ENCODE measurements around the gene TSEN54. TPM values are rescaled to one million over a fixed set of nuclear protein-coding genes. Genes with fewer than 3 reads are reported as not detected.

TSEN54 gene
- total RNA-seq, 1 donor from 2014 or later = 24.0 TPM

GRCh38 chr17:75558666-75559530 lies 42.6 kb downstream of the TSEN54 start:
- DNase-seq (ENCODE audit: low read depth) = no peak
- H3K4me3 ChIP-seq (ENCODE audit: low read depth, low read length) = no peak overlapping the region
- TF ChIP-seq, protein P1, sequence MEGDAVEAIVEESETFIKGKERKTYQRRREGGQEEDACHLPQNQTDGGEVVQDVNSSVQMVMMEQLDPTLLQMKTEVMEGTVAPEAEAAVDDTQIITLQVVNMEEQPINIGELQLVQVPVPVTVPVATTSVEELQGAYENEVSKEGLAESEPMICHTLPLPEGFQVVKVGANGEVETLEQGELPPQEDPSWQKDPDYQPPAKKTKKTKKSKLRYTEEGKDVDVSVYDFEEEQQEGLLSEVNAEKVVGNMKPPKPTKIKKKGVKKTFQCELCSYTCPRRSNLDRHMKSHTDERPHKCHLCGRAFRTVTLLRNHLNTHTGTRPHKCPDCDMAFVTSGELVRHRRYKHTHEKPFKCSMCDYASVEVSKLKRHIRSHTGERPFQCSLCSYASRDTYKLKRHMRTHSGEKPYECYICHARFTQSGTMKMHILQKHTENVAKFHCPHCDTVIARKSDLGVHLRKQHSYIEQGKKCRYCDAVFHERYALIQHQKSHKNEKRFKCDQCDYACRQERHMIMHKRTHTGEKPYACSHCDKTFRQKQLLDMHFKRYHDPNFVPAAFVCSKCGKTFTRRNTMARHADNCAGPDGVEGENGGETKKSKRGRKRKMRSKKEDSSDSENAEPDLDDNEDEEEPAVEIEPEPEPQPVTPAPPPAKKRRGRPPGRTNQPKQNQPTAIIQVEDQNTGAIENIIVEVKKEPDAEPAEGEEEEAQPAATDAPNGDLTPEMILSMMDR (conservative IDR thresholded peaks at IDR 0.05; ENCODE audit: low read depth, low read length) = no peak

DNA sequence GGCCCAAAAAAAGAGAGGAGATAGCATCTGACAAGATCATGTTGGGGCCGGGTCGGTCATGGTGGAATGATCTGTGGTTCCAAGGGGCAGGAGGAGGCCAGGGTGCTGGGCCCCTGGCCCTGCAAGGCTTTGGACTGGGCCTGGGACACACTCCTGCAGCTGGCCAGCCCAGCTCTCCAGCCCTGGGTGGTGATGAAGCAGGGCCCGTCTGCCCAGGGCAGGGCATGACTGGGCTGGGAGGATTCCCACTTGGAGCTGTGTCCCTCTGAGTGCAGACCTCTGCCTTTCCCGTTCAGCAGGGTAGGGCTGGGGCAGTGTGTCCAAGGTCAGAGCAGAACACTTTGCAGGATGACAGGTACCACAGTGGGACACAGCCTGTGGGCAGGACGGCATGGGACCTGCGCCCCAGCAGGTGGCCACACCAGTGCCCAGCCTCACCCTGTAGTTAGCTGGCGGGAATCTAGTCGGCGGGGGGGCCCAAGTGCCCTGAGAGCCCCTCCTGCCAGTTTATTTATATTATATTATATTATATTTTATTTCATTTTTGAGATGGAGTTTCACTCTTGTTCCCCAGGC lies 43.7 kb downstream of the TSEN54 start:
- no peak overlapping the region for H3K4me3 ChIP-seq (ENCODE audit: low read depth, low read length)
- no peak for DNase-seq (ENCODE audit: low read depth)
- TF ChIP-seq, protein P1 (conservative IDR thresholded peaks at IDR 0.05; ENCODE audit: low read depth, low read length) = no peak

DNA sequence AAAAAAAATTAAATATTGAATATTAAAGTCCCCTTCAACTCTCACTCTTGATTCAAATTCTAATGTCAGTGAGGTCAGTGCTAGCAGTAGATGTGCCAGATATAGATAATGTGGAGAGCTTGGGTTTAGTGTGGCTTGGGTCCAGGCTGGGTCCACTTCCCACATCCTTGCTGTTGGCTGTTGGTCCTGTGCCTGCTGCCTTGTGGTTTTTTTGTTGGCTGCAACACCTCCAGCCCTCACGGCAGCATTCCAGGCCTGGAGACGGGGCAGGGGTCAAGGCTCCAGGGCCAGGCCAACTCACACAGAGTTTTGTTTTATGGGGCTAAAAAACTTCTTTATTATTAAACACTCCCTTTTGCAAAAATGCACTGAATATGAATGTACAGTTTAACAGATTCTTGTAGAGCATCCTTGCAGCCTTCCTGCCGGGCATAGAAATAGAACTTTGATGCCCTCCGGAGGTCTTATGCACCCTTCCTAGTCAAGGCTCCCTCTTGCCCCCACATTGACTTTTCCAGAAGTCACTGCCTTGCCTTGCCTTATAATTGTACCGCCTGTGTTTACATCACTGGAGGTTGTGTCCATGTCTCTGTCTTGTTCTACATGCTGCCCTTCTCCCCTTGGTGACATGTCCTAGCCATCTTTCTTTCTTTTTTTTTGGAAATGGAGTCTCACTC lies 45.7 kb downstream of the TSEN54 start:
- H3K4me3 ChIP-seq (ENCODE audit: low read depth, low read length) = no peak overlapping the region
- no peak for DNase-seq (ENCODE audit: low read depth)
- TF ChIP-seq, protein P1 (conservative IDR thresholded peaks at IDR 0.05; ENCODE audit: low read depth, low read length) = peak; percentile 14

DNA sequence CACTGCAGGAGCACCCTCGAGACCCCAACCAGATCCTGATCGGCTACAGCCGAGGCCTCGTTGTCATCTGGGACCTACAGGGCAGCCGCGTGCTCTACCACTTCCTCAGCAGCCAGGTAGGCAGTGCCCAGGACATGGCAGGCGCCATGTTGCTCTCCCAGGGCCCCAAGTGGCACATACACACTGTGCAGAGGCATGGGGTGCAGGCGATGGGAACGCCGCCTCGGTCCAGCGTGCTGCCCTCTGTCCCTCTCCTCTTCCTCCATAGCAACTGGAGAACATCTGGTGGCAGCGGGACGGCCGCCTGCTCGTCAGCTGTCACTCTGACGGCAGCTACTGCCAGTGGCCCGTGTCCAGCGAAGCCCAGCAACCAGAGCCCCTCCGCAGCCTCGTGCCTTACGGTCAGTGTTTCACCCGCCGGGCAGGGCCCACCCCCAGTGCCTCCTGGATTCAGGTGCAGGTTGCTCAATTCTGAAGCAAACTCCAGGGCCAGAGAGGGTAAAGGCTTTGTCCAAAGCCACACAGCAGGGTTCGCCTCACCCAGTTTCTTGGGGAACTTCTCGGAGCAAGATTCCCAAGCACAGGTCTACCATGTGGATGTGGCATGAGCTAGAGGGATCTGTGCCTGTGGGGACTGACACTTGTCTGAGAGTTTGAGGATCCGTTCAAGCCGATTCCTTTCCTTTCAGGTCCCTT lies 46.9 kb downstream of the TSEN54 start:
- TF ChIP-seq, protein P1 (conservative IDR thresholded peaks at IDR 0.05; ENCODE audit: low read depth, low read length) = no peak
- no peak overlapping the region for H3K4me3 ChIP-seq (ENCODE audit: low read depth, low read length)
- no peak for DNase-seq (ENCODE audit: low read depth)

DNA sequence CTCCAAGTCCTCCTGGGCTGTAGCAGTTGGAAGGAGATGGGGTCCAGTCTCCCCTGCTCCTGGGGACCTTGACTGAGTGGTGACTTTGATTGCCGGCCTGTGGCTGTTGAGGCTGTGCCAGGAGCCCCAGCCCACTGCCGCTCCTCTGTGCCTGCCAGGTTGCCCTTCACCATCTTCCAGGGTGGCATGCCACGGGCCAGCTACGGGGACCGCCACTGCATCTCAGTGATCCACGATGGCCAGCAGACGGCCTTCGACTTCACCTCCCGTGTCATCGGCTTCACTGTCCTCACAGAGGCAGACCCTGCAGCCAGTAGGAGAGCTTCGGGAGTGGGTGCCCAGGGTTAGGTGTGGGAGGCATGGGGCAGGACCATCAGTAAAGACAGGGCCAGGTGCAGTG lies 47.9 kb downstream of the TSEN54 start:
- H3K4me3 ChIP-seq (ENCODE audit: low read depth, low read length) = no peak overlapping the region
- TF ChIP-seq, protein P1 (conservative IDR thresholded peaks at IDR 0.05; ENCODE audit: low read depth, low read length) = no peak
- no peak for DNase-seq (ENCODE audit: low read depth)

GRCh38 chr17:75565066-75565465 lies 48.7 kb downstream of the TSEN54 start:
- DNase-seq (ENCODE audit: low read depth) = no peak
- H3K4me3 ChIP-seq (ENCODE audit: low read depth, low read length) = no peak overlapping the region
- TF ChIP-seq, protein P1 (conservative IDR thresholded peaks at IDR 0.05; ENCODE audit: low read depth, low read length) = no peak
